Loucy (cell line): Measurements from ENCODE around the gene FLT1.

Source experiments
- CTCF ChIP-seq: fragments of 200-600 bp; sonication (generic); conservative IDR thresholded peaks from 2 replicates; pipeline ENCODE4 v1.5.1; 2014; ENCODE audit warnings: mild to moderate bottlenecking, antibody characterized with exemption, low read length
- EZH2phosphoT487 ChIP-seq: fragments of 200-600 bp; IDR thresholded peaks from 2 replicates; pipeline ENCODE4 v1.6.1; 2018; ENCODE audit warnings: antibody characterized with exemption, mild to moderate bottlenecking, moderate library complexity, borderline replicate concordance

DNA sequence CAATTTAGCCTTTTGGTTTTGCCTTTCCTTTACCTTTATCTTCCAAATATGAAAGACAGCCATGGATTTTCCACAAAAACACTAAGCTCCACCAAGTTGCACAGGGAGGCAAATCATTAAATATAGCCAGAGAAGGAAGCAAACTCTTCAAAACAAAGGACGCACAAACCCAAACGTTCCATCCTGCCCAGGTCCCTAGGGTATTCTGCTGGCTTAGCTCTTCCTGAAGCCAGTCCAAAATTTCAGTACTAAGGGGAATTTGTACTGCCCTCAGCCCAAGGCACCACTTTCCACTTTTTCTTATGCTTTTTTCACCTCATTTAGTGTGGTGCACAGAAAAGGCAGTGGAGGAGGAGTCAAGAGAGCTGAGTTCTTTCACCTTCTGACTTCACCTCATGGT, 169.9 kb downstream of the FLT1 start:
- no peak for TF ChIP-seq CTCF
- TF ChIP-seq EZH2phosphoT487, result no peak
